ENCODE data around the gene ROBO1.

GRCh38 chr3:78629544-78629943, 1138.3 kb downstream of the ROBO1 start:
- TF ChIP-seq CTCF (IDR thresholded peaks at IDR 0.05) (no peak), POLR2AphosphoS5 (IDR thresholded peaks at IDR 0.05) (no peak), POLR2A (IDR thresholded peaks at IDR 0.05) (no peak)
